GM19467 (cell line): ENCODE data around the gene FNBP1.

Source experiments
- ATAC-seq: cut with Tn5 transposase; IDR thresholded peaks from one replicate; pipeline ENCODE4 v1.9.1; 2021; ENCODE audit warnings: mild to moderate bottlenecking, moderate library complexity; ENCODE audit not compliant: unreplicated experiment

The FNBP1 gene

DNA sequence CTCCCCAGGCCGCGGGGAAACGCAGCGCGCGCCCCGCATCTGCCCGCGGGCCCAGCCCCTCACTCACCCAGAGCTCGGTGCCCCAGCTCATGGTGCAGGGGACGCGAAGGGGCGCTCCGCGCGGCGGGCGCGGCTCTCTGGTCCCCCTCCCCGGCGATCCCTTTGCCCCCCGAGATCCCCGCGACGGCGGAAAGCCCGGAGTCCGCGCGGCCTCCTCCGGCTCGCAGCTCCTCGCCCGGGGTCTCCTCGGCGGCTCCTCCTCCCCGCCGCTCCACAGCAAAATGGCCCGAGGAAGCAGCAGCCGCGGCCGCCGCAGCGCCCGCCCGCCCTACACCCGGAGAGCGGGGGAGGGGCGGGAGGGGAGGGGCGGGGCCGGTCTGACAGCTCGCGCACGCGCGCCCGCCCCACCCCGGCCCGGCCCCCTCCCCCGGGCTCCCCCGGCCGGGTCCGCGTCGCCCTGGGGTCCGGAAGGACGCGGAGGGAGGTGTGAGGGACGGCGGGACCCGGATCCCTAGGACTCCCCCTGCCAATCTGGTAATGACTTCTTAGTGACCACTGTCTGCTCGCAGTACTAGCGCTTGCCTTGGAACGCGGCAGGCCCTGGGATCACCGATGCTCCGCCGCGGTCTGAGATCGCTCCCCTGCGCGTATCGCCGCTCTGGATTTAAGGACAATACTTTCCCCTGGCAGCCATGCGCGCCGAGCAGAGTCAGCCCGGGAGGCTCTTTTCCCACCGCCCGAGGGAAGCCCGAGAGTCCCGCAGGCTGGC lies at the start of gene FNBP1:
Gene FNBP1 (minus strand): TSS at position 305 of the 769 bp plus-strand sequence. CDS start 214 bp downstream, at position 91.
- ATAC-seq: peak; percentile 36

- no peak for ATAC-seq
Measured at GRCh38 chr9:130090915-130091314, 47.9 kb upstream of the FNBP1 start.

DNA sequence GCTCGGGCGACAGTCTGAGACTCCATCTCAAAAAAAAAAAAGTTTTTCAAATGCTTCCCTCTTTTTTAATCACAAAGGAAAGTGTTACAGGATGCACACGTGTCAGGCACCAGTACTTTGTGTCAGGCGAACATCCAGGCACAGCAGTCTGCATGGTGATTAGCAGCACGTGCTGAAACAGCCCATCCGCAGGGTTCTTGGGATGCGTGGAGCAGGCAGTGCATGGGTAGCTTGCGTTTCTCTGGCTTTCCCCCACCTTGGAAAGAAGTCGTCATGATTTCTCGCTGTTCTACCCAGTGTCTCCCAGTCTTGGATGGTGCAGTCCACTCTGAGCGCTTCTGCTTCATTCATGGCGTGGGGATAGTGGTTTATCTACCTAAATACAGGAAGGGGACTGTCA lies 46.2 kb upstream of the FNBP1 start:
- ATAC-seq: no peak

DNA sequence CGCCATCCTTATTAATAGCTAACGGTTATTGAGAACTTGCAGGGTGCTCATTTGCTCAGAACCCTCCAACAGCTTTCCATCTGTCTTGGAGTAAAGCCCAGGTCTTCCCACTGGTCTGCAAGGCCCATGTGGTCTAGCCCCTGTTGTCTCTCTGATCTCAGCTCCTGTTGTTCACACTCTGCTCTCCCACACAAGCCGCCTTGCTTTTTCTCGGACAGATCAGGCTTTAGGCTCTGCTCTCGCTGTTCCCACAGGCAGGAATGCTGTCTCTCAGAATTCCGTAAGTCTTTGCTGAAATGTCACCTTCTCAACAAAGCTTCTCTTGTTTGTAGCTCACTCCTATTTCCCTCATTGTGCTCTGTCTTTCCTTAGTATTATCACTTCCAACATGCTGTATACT lies 45.1 kb upstream of the FNBP1 start:
- ATAC-seq: no peak

DNA sequence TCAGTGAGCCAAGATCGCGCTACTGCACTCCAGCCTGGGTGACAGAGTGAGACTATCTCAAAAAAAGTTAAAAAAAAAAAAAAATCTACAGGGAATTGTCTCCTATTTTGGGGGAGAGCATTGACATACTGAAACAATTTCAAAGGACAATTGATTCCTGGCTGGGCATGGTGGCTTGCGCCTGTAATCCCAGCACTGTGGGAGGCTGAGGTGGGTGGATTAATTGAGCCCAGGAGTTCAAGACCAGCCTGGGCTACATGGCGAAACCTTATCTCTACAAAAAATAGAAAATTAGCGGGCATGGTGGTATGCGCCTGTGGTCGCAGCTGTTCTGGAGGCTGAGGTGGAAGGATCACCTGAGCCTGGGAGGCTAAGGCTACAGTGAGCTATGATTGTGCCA lies 41.3 kb upstream of the FNBP1 start:
- no peak for ATAC-seq

GRCh38 chr9:130078547-130078946 lies 35.6 kb upstream of the FNBP1 start:
- ATAC-seq: no peak

DNA sequence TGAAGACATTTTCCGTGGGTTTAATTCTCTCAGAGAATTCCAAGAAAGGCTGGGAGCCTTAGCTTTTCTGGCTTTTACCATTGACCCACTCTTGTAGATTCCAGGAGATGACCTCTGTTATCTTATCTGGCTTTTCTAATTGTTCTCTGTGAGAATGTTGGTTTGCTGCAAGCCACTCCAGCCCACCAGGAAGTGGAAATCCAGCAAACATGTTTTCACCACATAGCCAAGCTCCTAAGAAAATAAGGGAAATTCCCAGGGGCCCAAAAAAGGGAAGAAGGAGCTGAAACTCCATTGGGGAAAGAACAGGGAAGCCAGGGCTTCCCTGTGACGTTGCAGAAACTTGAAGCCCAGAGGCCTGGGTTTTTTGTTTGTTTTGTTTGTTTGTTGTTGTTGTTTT lies 30.4 kb upstream of the FNBP1 start:
- ATAC-seq: no peak

GRCh38 chr9:130072515-130073235 lies 29.7 kb upstream of the FNBP1 start:
- ATAC-seq: no peak

DNA sequence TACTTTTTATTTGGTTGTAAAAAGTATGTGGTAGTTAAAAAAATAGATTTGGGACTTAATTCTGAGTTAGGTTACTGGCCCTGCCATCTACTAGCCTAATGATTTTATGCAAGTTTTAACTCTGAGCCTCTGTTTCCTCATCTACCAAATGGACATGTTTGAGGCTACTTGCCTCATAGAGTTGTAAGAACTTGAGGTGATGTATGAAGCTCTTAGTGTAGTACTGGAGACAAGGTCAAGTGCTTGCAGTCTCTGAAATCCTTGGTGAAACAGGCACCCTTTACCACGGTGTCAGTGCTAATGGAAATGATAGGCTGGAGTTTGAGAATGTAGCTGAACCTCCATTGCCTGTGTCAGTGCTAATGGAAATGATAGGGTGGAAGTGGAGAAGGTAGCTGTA lies 26.1 kb upstream of the FNBP1 start:
- ATAC-seq: no peak

DNA sequence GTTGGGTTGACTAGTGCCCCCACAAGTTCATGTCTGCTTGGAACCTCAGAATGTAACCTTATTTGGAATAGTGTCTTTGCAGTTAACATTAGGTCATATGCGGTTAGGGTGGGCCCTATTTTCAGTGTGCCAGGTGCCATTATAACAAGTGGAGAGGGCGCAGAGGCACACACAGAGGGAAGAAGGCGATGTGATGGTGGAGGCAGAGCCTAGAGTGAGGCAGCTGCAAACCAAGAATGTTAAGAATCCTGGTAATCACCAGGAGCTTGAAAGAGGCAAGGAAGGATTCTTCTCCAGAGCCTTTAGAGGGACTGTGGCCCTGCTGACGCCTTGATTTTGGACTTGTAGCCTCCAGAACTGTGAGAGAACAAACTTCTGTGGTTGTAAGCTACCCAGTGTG lies 21.6 kb upstream of the FNBP1 start:
- ATAC-seq: no peak

- ATAC-seq: no peak
Measured at GRCh38 chr9:130062750-130063149, 19.8 kb upstream of the FNBP1 start.

GRCh38 chr9:130060296-130060695 lies 17.3 kb upstream of the FNBP1 start:
- ATAC-seq: no peak

GRCh38 chr9:130058887-130059286 lies 15.9 kb upstream of the FNBP1 start:
- no peak for ATAC-seq

GRCh38 chr9:130058154-130058553 lies 15.2 kb upstream of the FNBP1 start:
- no peak for ATAC-seq

- no peak for ATAC-seq
Measured at GRCh38 chr9:130054820-130055219, 11.8 kb upstream of the FNBP1 start.

GRCh38 chr9:130054325-130054786 lies 11.4 kb upstream of the FNBP1 start:
- no peak for ATAC-seq

DNA sequence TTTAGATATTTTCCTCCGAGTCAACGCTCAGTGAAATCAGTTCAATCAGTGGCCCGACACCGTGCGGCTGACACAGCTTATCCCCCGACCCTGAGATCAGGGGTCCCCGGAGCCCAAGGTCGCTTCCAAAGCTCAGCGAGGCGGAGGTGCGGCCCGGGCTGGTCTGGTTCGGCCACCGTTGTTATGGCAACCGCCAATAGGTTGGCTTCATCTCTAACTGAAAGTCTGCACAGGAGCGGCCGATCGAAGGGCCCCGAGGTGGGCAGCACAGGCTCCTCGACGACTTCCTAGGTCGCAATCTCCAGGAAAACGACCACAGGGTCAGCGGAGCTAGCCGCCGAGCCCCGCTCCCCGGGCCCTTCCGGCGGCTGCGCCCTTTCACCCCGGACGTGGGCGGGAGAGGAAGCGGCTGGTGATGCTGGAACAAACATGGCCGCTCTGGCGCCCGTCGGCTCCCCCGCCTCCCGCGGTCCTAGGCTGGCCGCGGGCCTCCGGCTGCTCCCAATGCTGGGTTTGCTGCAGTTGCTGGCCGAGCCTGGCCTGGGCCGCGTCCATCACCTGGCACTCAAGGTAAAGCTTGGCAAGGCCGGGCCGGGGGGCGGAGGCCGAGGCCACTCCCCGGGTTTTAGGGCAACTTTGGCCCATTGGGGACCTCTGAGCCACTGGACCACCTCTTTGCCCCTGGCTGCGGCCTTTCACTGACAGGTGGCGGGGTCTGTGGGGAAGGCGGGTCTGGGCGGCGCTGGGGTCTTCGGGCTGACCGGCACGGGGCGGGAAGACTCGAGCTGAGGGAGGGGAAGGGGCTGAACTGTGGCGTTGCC lies 10.7 kb upstream of the FNBP1 start, which contains the start of gene GPR107:
Gene GPR107 (plus strand): TSS at position 403 of the 821 bp plus-strand sequence. CDS start 27 bp downstream, at position 430.
- peak; percentile 68 for ATAC-seq

GRCh38 chr9:130053109-130053503 lies 10.1 kb upstream of the FNBP1 start:
- no peak for ATAC-seq

DNA sequence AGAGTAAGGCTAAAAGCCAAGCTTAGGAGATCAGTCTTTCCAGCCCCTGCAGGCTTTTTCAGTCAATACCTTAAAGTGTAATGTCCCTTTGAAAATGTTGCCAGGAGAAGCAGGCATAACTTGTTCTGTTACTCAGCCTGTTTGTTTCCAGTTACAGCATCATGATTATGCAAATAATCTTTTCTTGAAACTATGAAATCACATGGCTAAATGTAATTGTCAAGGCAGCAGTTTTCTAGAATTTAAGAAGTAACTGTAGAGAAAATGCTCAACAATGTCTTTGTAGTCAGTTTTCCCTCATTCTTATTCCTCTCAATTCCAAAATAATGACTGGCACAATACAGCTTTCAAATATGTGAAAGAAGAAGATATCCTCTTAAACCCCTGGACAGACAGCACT lies 8.9 kb upstream of the FNBP1 start:
- ATAC-seq: no peak

- ATAC-seq: no peak
Measured at GRCh38 chr9:130050462-130050861, 7.5 kb upstream of the FNBP1 start.
